Measurements from ENCODE around the gene SENP3.

DNA sequence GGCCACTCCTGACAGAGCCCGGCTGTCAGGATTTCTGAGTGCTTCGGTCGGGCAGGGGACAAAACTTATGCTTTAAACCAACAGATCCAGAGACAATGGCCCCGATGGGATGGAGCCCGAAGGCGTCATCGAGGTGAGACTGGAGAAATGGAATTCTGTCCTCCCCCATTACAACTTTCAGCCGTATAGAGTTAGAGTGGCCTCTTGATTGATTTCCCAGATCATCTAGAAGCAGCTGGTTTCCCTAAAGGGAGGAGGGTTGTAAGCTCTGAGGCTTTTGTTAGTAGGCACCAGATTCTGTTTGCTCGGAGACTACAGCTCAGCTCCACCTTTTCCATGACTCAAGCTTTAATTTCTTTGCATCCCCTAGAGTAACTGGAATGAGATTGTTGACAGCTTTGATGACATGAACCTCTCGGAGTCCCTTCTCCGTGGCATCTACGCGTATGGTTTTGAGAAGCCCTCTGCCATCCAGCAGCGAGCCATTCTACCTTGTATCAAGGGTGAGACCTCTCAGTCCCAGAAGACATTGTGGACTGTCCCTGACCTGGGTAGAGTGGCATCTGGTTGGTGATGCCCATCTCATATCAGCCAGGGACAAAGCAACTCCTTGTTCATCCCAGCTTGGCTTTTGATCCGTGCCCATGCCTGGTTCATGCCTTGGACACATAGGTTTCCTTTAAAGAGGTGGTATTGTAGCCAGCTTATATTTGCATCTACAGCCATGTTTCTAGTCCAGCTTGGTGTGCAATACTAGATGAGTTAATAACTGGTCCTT lies 12.6 kb downstream of the SENP3 start:
- TF ChIP-seq, protein P1, sequence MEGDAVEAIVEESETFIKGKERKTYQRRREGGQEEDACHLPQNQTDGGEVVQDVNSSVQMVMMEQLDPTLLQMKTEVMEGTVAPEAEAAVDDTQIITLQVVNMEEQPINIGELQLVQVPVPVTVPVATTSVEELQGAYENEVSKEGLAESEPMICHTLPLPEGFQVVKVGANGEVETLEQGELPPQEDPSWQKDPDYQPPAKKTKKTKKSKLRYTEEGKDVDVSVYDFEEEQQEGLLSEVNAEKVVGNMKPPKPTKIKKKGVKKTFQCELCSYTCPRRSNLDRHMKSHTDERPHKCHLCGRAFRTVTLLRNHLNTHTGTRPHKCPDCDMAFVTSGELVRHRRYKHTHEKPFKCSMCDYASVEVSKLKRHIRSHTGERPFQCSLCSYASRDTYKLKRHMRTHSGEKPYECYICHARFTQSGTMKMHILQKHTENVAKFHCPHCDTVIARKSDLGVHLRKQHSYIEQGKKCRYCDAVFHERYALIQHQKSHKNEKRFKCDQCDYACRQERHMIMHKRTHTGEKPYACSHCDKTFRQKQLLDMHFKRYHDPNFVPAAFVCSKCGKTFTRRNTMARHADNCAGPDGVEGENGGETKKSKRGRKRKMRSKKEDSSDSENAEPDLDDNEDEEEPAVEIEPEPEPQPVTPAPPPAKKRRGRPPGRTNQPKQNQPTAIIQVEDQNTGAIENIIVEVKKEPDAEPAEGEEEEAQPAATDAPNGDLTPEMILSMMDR (IDR thresholded peaks at IDR 0.05), result no peak
- TF ChIP-seq POLR2A (IDR thresholded peaks at IDR 0.05), result no peak
